Smooth muscle cell (in vitro differentiated cells): ENCODE measurements around the gene ZBTB44. TPM values are rescaled to one million over a fixed set of nuclear protein-coding genes. Genes with fewer than 3 reads are reported as not detected.

Experiments used
- DNase-seq: peaks from one replicate; lab custom pipeline; 2025; ENCODE audit not compliant: unreplicated experiment; lab: John Stamatoyannopoulos, UW
- H2AFZ ChIP-seq: fragments of 200-600 bp; sonication (generic); 2 replicates; pipeline ENCODE4 v1.6.0; 2016; ENCODE audit warnings: antibody characterized with exemption, low read depth, mild to moderate bottlenecking
- H3F3A ChIP-seq: fragments of 200-600 bp; sonication (generic); 2 replicates; pipeline ENCODE4 v1.6.0; 2017; ENCODE audit warnings: antibody characterized with exemption, low read depth
- H3K27ac ChIP-seq: fragments of 200-600 bp; sonication (generic); 2 replicates; pipeline ENCODE4 v1.5.1; 2016; ENCODE audit warnings: low read depth, mild to moderate bottlenecking
- H3K27me3 ChIP-seq: fragments of 200-600 bp; sonication (generic); 2 replicates; pipeline ENCODE4 v1.6.1; 2016; ENCODE audit warnings: low read depth, mild to moderate bottlenecking
- H3K36me3 ChIP-seq: fragments of 200-600 bp; sonication (generic); 2 replicates; pipeline ENCODE4 v1.5.1; 2016; ENCODE audit warnings: low read depth
- H3K4me1 ChIP-seq: fragments of 200-600 bp; sonication (generic); 2 replicates; pipeline ENCODE4 v1.5.1; 2016; ENCODE audit warnings: low read depth
- H3K4me2 ChIP-seq: fragments of 200-600 bp; sonication (generic); 2 replicates; pipeline ENCODE4 v1.6.0; 2016; ENCODE audit warnings: mild to moderate bottlenecking
- H3K4me3 ChIP-seq: fragments of 200-600 bp; sonication (generic); 2 replicates; pipeline ENCODE4 v1.5.1; 2016; ENCODE audit warnings: mild to moderate bottlenecking
- H3K79me2 ChIP-seq: fragments of 200-600 bp; sonication (generic); 2 replicates; pipeline ENCODE4 v1.6.0; 2016; ENCODE audit warnings: low read depth, mild to moderate bottlenecking
- H3K9ac ChIP-seq: fragments of 200-600 bp; sonication (generic); 2 replicates; pipeline ENCODE4 v1.6.0; 2016; ENCODE audit warnings: low read depth
- H3K9me3 ChIP-seq: fragments of 200-600 bp; sonication (generic); replicated peaks from 2 replicates; pipeline ENCODE4 v1.5.1; 2016; ENCODE audit warnings: low read depth
- H4K20me1 ChIP-seq: fragments of 200-600 bp; sonication (generic); 2 replicates; pipeline ENCODE4 v1.6.0; 2016; ENCODE audit warnings: low read depth
- WGBS: methylation state at CpG from one replicate; pipeline ENCODE4 v1.1.7; 2016; ENCODE audit warnings: low lambda C conversion rate; 5-methylcytosine and 5-hydroxymethylcytosine counted together
- polyA plus RNA-seq: library from polyadenylated mRNA; unstranded; fragments of >200 nt; fragmentation: Nextera tagmentation; extraction: Ambion mirVana; gene quantifications from 2 replicates; pipeline ENCODE4 v1.2.1, GENCODE V29; 2016
- total RNA-seq: library from RNA; depleted of rRNA; stranded (reverse); fragments of >200 nt; gene quantifications from 2 replicates; pipeline ENCODE4 v1.2.3, GENCODE V29; 2014
- TF ChIP-seq, protein P1 (sequence below): fragments of 200-600 bp; sonication (generic); IDR thresholded peaks from 2 replicates; pipeline ENCODE4 v1.5.1; 2017; ENCODE audit warnings: borderline replicate concordance, mild to moderate bottlenecking, antibody characterized with exemption; ENCODE audit not compliant: insufficient read depth, poor library complexity, severe bottlenecking

The ZBTB44 gene
- total and polyA plus RNA-seq, 2 experiments from 2014 or later, result 2.3 to 27.3 TPM

GRCh38 chr11:130314184-130314749 is 450 bp downstream of the ZBTB44 start:
- peak overlapping the region; percentile 97 for H3K4me2 ChIP-seq
- H3K4me3 ChIP-seq, result peak overlapping the region; percentile 85
- H3K27me3 ChIP-seq, result no peaks in the 10 kb centered on the region
- peak; percentile 68 for DNase-seq
- no peaks in the 10 kb centered on the region for H3F3A ChIP-seq
- peak overlapping the region; percentile 50 for H3K27ac ChIP-seq
- H3K36me3 ChIP-seq, result no peaks in the 10 kb centered on the region
- under 1% methylated on average over 15 of the region's 68 CpGs for WGBS
- H3K4me1 ChIP-seq, result peaks cover 18% of the 10 kb centered on the region
- H4K20me1 ChIP-seq, result peaks cover 41% of the 10 kb centered on the region
- TF ChIP-seq, protein P1, sequence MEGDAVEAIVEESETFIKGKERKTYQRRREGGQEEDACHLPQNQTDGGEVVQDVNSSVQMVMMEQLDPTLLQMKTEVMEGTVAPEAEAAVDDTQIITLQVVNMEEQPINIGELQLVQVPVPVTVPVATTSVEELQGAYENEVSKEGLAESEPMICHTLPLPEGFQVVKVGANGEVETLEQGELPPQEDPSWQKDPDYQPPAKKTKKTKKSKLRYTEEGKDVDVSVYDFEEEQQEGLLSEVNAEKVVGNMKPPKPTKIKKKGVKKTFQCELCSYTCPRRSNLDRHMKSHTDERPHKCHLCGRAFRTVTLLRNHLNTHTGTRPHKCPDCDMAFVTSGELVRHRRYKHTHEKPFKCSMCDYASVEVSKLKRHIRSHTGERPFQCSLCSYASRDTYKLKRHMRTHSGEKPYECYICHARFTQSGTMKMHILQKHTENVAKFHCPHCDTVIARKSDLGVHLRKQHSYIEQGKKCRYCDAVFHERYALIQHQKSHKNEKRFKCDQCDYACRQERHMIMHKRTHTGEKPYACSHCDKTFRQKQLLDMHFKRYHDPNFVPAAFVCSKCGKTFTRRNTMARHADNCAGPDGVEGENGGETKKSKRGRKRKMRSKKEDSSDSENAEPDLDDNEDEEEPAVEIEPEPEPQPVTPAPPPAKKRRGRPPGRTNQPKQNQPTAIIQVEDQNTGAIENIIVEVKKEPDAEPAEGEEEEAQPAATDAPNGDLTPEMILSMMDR, result no peak
- peak overlapping the region; percentile 91 for H2AFZ ChIP-seq
- H3K79me2 ChIP-seq, result peaks cover 39% of the 10 kb centered on the region
- peak overlapping the region; percentile 80 for H3K9ac ChIP-seq
- H3K9me3 ChIP-seq, result no peaks in the 10 kb centered on the region

DNA sequence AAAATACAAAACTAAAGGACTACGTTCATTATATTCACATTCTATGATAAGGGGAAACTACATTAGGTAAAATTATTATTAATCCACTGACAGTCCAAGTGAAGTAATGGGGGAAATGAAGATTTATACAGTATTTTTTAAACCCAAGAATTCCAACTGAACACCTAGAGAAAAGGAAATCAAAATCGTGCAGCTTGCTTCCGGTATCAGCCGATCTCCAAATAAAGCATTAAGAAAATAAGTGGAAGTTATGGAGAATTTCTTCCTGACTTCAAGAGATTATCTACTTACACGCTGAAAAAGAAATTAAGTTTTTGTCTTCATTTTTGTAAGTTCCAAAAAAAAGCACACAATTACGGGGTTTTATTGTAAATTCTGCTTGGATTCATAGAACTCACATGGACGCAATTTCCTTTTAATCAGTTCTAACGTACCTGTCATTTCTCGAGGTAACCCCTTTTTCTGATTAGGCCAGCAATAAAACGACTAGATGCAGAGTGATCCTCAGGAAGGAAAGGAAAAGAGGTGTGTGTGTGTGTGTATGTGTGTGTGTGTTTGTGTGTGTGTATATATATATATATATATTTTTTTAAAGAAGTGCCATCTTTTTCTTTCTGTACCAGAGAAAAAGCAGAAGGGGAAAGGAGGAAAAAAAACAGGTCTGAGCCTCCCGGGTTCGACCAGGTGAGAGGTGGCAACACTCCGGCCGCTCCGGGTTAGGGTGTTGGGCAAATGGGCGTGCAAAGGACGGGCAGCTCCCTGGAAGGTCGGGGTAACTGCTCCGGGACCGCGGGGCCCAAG is 1.1 kb downstream of the ZBTB44 start:
- Histone ChIP-seq H2AFZ (peak overlapping the region; percentile 91), H3K4me1 (peaks cover 18% of the 10 kb centered on the region), H3K79me2 (peaks cover 44% of the 10 kb centered on the region), H3F3A (no peaks in the 10 kb centered on the region), H3K9ac (peak overlapping the region; percentile 53), H3K4me3 (peak overlapping the region; percentile 85), H3K27ac (peak overlapping the region; percentile 50), H3K9me3 (no peaks in the 10 kb centered on the region), H4K20me1 (peaks cover 48% of the 10 kb centered on the region), H3K36me3 (no peaks in the 10 kb centered on the region), H3K4me2 (peak overlapping the region; percentile 97), H3K27me3 (no peaks in the 10 kb centered on the region)
- TF ChIP-seq, protein P1, result no peak
- no peak for DNase-seq
- WGBS, result 4% methylated on average over 21 of the region's 21 CpGs

DNA sequence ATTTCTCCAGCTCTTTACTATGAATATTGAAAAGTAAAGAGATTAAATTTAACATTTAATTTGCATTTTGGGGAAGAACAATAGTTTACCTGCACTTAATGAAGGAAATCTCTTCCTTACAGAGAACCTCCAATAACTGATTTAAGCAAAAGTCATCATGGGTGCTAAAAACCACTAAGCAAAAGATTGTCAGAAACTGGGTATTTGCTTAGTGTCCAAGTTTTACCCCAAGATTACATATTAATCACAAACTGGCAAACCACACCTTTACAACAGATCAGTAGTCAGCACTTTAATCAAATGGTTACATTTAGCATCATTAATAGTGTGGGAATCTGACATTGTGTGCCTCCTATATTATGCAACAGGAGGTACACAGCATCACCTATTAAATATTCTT is 2.7 kb downstream of the ZBTB44 start:
- Histone ChIP-seq H3K27ac (no peak overlapping the region), H3K27me3 (no peaks in the 10 kb centered on the region), H3K4me1 (peaks cover 18% of the 10 kb centered on the region), H3K4me3 (no peak overlapping the region), H3K79me2 (peaks cover 60% of the 10 kb centered on the region), H4K20me1 (peaks cover 54% of the 10 kb centered on the region), H2AFZ (no peak overlapping the region), H3K9me3 (no peaks in the 10 kb centered on the region), H3K4me2 (no peak overlapping the region), H3K9ac (no peak overlapping the region), H3K36me3 (no peaks in the 10 kb centered on the region), H3F3A (no peaks in the 10 kb centered on the region)
- TF ChIP-seq, protein P1, result no peak
- no peak for DNase-seq
